ENCODE measurements around the gene BEND7. TPM values are rescaled to one million over a fixed set of nuclear protein-coding genes. Genes with fewer than 3 reads are reported as not detected.

BEND7 gene
- total and polyA plus RNA-seq, 2 of the 8 experiments (the other 6 are each of a cell fraction or from before 2014, with no cell fraction given): 1.9 to 8.2 TPM

DNA sequence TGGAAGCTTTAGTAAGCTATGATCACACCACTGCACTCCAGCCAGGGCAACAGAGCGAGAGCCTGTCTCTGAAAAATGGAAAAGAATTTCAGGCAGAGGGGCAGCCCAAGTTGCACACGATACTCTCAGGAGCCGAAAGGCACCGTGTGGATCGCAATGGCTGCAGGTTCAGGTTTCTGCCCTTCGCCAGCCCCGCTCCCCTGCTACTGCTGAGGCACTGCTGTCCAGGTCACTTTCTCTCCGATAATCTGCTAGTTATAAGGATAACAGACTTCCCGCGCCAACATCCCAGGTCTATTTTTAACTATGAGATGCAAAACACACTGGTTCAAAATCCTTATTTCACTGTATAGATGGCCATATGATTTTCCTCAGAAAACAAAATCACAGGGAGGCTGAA is 11.1 kb downstream of the BEND7 start (continued):
- TF ChIP-seq, protein P1, sequence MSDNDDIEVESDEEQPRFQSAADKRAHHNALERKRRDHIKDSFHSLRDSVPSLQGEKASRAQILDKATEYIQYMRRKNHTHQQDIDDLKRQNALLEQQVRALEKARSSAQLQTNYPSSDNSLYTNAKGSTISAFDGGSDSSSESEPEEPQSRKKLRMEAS (IDR thresholded peaks at IDR 0.05): no peak
- TF ChIP-seq RAD21 (IDR thresholded peaks at IDR 0.05 in 1 of 2, conservative IDR thresholded peaks at IDR 0.05 in 1 of 2; ENCODE audit: low read depth in 2 of 2, low read length in 2 of 2) (no peak), POU5F1 (IDR thresholded peaks at IDR 0.05; ENCODE audit: low read depth, low read length) (no peak), PHF8 (conservative IDR thresholded peaks at IDR 0.05; ENCODE audit: low read depth, low read length) (no peak), CHD1 (IDR thresholded peaks at IDR 0.05; ENCODE audit: low read depth, low read length) (no peak), EGR1 (IDR thresholded peaks at IDR 0.05; ENCODE audit: borderline replicate concordance, low read depth, low read length) (no peak), BCL11A (IDR thresholded peaks at IDR 0.05; ENCODE audit: low read depth in 2 of 2, low read length in 2 of 2) (no peak), SIX5 (IDR thresholded peaks at IDR 0.05; ENCODE audit: low read depth, low read length) (no peak), CEBPB (IDR thresholded peaks at IDR 0.05; ENCODE audit: low read depth, low read length) (no peak)
